ENCODE data around the gene ATP5MG.

The ATP5MG gene

DNA sequence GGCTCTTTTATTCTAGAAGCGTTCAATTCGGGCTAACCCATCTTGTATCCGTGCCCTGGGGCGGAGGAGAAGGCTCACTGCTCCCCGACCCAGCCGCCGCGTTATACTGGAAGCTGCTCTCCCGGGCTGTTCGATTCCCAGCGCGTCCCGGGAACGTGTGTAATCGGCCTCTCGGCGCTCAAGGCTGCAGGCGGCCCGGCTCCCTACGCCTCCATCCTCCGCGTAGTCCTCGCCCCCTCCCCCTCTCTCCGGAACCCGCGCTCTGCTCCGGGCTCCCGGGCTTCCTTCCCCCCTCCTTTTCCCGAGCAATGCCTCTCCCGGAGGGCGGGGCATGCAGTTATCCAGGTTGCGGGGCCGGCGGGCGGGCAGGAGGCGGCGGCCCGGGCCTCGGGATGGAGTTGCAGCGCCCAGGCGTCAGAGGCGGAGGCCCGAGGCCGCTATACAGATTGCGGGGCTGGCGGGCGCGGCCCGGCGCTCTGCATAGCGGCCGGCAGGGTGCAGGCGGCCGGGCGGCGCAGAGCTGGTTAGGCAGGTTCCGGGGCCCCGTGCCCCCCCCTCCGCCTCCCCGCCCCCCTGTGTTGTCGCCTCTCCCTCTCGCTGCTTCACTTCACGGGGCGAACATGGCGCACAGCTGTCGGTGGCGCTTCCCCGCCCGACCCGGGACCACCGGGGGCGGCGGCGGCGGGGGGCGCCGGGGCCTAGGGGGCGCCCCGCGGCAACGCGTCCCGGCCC lies 34.7 kb downstream of the ATP5MG start, which contains the start of gene KMT2A:
Gene KMT2A, plus strand, starts transcription at position 600 of the 732 bp plus-strand sequence. Its CDS starts 21 bp downstream, at position 621.
- H3K23ac ChIP-seq (ENCODE audit: low read length), result no peak within 1 kb of the TSS
- H3K79me2 ChIP-seq (ENCODE audit: control insufficient read depth, insufficient read depth, low read length, poor library complexity), result peaks cover 8% of the 10 kb centered on the region
- peak; percentile 86 to 97 for DNase-seq
- H3K14ac ChIP-seq (ENCODE audit: low read length), result peak within 1 kb of the TSS; percentile 74
- H4K12ac ChIP-seq (ENCODE audit: low read depth, low read length), result peak within 1 kb of the TSS; percentile 98
- H3K36me3 ChIP-seq (ENCODE audit: control insufficient read depth in 1 of 2, insufficient read depth in 2 of 2, low read length in 2 of 2), result no peaks in the 10 kb centered on the region
- peak within 1 kb of the TSS; percentile 85 for H3K27ac ChIP-seq (ENCODE audit: low read depth, low read length)
- no peaks in the 10 kb centered on the region for H3K9me3 ChIP-seq (ENCODE audit: insufficient read depth, low read depth, low read length)
- H3K27me3 ChIP-seq (ENCODE audit: insufficient read depth, low read length), result no peaks in the 10 kb centered on the region
- peak within 1 kb of the TSS; percentile 92 for H3K4me3 ChIP-seq (ENCODE audit: low read depth, low read length)
- H4K91ac ChIP-seq (ENCODE audit: low read depth, low read length), result peak within 1 kb of the TSS; percentile 85
- peak within 1 kb of the TSS; percentile 89 for H2AFZ ChIP-seq (ENCODE audit: insufficient read depth, low read length, poor library complexity)
- no peak within 1 kb of the TSS for H2BK12ac ChIP-seq (ENCODE audit: low read length)
- WGBS (ENCODE audit: extremely low coverage, insufficient coverage, insufficient read length), result no CpG with 5 or more reads among the region's 83 CpGs
- H3K4me2 ChIP-seq (ENCODE audit: low read length), result peak within 1 kb of the TSS; percentile 100
- H3K79me1 ChIP-seq (ENCODE audit: low read length), result peaks cover 7% of the 10 kb centered on the region
- H3K4me1 ChIP-seq (ENCODE audit: control insufficient read depth in 1 of 2, insufficient read depth in 2 of 2, low read length in 2 of 2), result peaks cover 13 to 16% of the 10 kb centered on the region in 2 experiments
- H3K18ac ChIP-seq (ENCODE audit: low read length), result peak within 1 kb of the TSS; percentile 75
- peak within 1 kb of the TSS; percentile 82 for H4K8ac ChIP-seq (ENCODE audit: low read depth, low read length)
- peak within 1 kb of the TSS; percentile 84 for H2BK120ac ChIP-seq (ENCODE audit: insufficient read depth, low read length, poor library complexity)
- H3K9ac ChIP-seq (ENCODE audit: low read length), result peak within 1 kb of the TSS; percentile 88
- H2BK5ac ChIP-seq (ENCODE audit: low read depth, low read length, poor library complexity), result peak within 1 kb of the TSS; percentile 92
- H2AK5ac ChIP-seq (ENCODE audit: low read length), result peak within 1 kb of the TSS; percentile 51
- H3K4ac ChIP-seq (ENCODE audit: low read depth, low read length), result peak within 1 kb of the TSS; percentile 85

DNA sequence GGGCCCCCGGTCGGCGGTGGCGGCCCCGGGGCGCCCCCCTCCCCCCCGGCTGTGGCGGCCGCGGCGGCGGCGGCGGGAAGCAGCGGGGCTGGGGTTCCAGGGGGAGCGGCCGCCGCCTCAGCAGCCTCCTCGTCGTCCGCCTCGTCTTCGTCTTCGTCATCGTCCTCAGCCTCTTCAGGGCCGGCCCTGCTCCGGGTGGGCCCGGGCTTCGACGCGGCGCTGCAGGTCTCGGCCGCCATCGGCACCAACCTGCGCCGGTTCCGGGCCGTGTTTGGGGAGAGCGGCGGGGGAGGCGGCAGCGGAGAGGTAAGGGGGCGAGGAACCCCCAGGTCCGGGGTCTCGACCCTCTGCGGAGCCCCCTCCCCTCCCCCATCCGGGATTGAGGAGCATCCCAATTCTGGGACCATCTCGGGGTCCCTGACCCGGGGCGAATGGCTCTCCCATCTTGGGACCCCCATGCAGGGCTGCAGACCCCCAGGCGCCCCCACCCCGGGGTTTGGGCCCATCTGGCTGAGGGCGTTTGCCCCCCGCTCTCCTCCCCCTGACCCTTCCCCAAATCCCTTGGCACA lies 35.3 kb downstream of the ATP5MG start:
- WGBS (ENCODE audit: extremely low coverage, insufficient coverage, insufficient read length), result no CpG with 5 or more reads among the region's 55 CpGs

DNA sequence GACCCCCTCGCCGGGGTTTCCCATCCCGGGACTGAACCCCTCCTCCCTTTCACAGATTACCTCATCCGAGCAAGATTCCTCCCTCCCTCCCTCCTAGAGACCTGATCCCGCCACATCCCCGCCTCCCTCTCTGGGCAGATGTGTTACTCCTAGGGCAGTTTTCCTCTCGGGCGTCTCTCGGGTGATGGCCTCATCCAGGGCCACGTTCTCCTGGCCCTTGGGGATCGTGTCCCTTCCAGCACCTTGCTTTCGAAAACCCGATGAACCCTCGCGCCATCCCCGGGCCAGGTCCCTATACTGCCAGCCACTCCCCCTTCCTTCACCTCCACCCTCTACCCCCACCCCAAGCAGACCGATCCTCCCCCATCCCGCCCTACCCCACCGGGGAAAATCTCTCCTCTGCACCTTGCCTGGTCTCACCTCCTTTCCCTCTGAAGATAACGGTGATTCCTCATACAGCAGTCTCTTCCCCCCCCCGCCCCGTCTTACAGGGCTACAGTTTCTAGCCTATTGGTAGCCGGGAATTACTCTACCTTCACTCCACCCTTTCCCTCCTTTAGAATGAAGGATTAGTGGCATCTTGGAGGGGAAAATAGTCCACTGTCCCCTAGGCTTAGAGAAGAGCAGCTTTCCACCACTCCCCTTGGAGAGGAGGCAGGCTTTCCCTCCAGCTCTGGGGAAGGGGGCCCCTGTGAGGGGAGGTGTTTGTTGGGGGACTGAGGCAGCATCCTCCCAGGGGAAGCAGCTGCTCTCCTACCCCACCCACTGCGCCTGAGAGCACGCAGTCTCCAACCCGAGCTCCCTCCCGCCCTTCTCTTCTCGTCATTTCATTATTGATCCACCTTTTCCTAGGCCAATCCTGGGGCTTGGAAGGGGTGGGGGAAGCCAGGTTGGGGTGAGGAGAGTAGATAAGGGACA lies 36.1 kb downstream of the ATP5MG start:
- H4K91ac ChIP-seq (ENCODE audit: low read depth, low read length), result no peak overlapping the region
- no peaks in the 10 kb centered on the region for H3K27me3 ChIP-seq (ENCODE audit: insufficient read depth, low read length)
- no peak overlapping the region for H3K23ac ChIP-seq (ENCODE audit: low read length)
- DNase-seq, result peak; percentile 28 to 38
- WGBS (ENCODE audit: extremely low coverage, insufficient coverage, insufficient read length), result no CpG with 5 or more reads among the region's 28 CpGs
- no peak overlapping the region for H4K12ac ChIP-seq (ENCODE audit: low read depth, low read length)
- peak overlapping the region; percentile 92 for H3K4me3 ChIP-seq (ENCODE audit: low read depth, low read length)
- peaks cover 7% of the 10 kb centered on the region for H3K79me1 ChIP-seq (ENCODE audit: low read length)
- H3K14ac ChIP-seq (ENCODE audit: low read length), result peak overlapping the region; percentile 71
- H3K9ac ChIP-seq (ENCODE audit: low read length), result peak overlapping the region; percentile 76
- no peak overlapping the region for H2AFZ ChIP-seq (ENCODE audit: insufficient read depth, low read length, poor library complexity)
- peaks cover 8% of the 10 kb centered on the region for H3K79me2 ChIP-seq (ENCODE audit: control insufficient read depth, insufficient read depth, low read length, poor library complexity)
- peak overlapping the region; percentile 97 for H3K4me2 ChIP-seq (ENCODE audit: low read length)
- H2AK5ac ChIP-seq (ENCODE audit: low read length), result no peak overlapping the region
- no peak overlapping the region for H4K8ac ChIP-seq (ENCODE audit: low read depth, low read length)
- no peaks in the 10 kb centered on the region for H3K9me3 ChIP-seq (ENCODE audit: insufficient read depth, low read depth, low read length)
- no peak overlapping the region for H3K27ac ChIP-seq (ENCODE audit: low read depth, low read length)
- H3K18ac ChIP-seq (ENCODE audit: low read length), result peak overlapping the region; percentile 75
- H3K36me3 ChIP-seq (ENCODE audit: control insufficient read depth in 1 of 2, insufficient read depth in 2 of 2, low read length in 2 of 2), result no peaks in the 10 kb centered on the region
- peaks cover 13 to 16% of the 10 kb centered on the region in 2 experiments for H3K4me1 ChIP-seq (ENCODE audit: control insufficient read depth in 1 of 2, insufficient read depth in 2 of 2, low read length in 2 of 2)
- no peak overlapping the region for H2BK12ac ChIP-seq (ENCODE audit: low read length)
- no peak overlapping the region for H2BK120ac ChIP-seq (ENCODE audit: insufficient read depth, low read length, poor library complexity)
- H3K4ac ChIP-seq (ENCODE audit: low read depth, low read length), result peak overlapping the region; percentile 85
- H2BK5ac ChIP-seq (ENCODE audit: low read depth, low read length, poor library complexity), result no peak overlapping the region

More for the DNA sequence above, 35.3 kb downstream of the ATP5MG start:
- Histone ChIP-seq H4K12ac (ENCODE audit: low read depth, low read length) (peak overlapping the region; percentile 58), H3K4me1 (ENCODE audit: control insufficient read depth in 1 of 2, insufficient read depth in 2 of 2, low read length in 2 of 2) (peaks cover 13 to 16% of the 10 kb centered on the region in 2 experiments), H2BK120ac (ENCODE audit: insufficient read depth, low read length, poor library complexity) (peak overlapping the region; percentile 76), H3K79me1 (ENCODE audit: low read length) (peaks cover 7% of the 10 kb centered on the region), H3K4me2 (ENCODE audit: low read length) (peak overlapping the region; percentile 97), H3K18ac (ENCODE audit: low read length) (peak overlapping the region; percentile 75), H3K9ac (ENCODE audit: low read length) (peak overlapping the region; percentile 76), H3K9me3 (ENCODE audit: insufficient read depth, low read depth, low read length) (no peaks in the 10 kb centered on the region), H2BK5ac (ENCODE audit: low read depth, low read length, poor library complexity) (peak overlapping the region; percentile 6), H2AK5ac (ENCODE audit: low read length) (peak overlapping the region; percentile 51), H4K8ac (ENCODE audit: low read depth, low read length) (peak overlapping the region; percentile 64), H4K91ac (ENCODE audit: low read depth, low read length) (peak overlapping the region; percentile 82), H2AFZ (ENCODE audit: insufficient read depth, low read length, poor library complexity) (peak overlapping the region; percentile 57), H3K36me3 (ENCODE audit: control insufficient read depth in 1 of 2, insufficient read depth in 2 of 2, low read length in 2 of 2) (no peaks in the 10 kb centered on the region), H3K27me3 (ENCODE audit: insufficient read depth, low read length) (no peaks in the 10 kb centered on the region), H2BK12ac (ENCODE audit: low read length) (no peak overlapping the region), H3K23ac (ENCODE audit: low read length) (no peak overlapping the region), H3K27ac (ENCODE audit: low read depth, low read length) (peak overlapping the region; percentile 10), H3K4me3 (ENCODE audit: low read depth, low read length) (peak overlapping the region; percentile 92), H3K4ac (ENCODE audit: low read depth, low read length) (peak overlapping the region; percentile 85), H3K14ac (ENCODE audit: low read length) (peak overlapping the region; percentile 71), H3K79me2 (ENCODE audit: control insufficient read depth, insufficient read depth, low read length, poor library complexity) (peaks cover 8% of the 10 kb centered on the region)
- peak; percentile 18 to 51 for DNase-seq

DNA sequence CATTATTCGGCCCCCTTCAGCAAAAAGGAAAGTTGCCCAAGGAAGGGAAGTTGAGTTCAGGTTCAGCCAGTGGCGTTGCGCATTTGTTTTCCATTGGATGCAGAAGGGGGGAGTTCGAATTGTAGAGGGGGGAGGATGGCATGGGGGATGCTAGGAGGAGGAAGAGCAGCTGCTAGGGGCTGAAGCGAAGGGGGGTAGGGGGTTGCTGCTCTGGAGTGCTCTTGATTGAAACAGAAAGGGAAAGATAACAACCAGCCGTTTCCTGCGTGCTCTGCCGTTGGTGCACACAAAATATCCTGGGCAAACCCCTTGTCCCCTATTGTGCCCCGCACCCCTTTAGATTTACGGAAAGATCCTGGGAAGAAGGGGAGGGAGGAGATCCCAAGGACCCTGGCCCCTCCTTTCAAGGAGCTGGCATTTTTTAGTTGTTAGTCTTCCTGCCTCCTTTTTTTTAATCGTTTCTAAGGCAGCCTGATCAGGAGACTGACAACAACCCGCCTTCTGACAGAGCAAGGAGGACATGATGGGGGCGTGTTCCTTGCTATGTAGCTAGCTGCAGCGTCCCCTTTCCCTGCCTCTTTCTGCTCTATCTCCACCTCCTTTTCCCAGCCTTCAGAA lies 37.0 kb downstream of the ATP5MG start:
- no peaks in the 10 kb centered on the region for H3K9me3 ChIP-seq (ENCODE audit: insufficient read depth, low read depth, low read length)
- WGBS (ENCODE audit: extremely low coverage, insufficient coverage, insufficient read length), result no CpG with 5 or more reads among the region's 14 CpGs
- no peak overlapping the region for H2BK120ac ChIP-seq (ENCODE audit: insufficient read depth, low read length, poor library complexity)
- peak; percentile 43 to 64 for DNase-seq
- peaks cover 8% of the 10 kb centered on the region for H3K79me2 ChIP-seq (ENCODE audit: control insufficient read depth, insufficient read depth, low read length, poor library complexity)
- H3K27ac ChIP-seq (ENCODE audit: low read depth, low read length), result no peak overlapping the region
- H3K23ac ChIP-seq (ENCODE audit: low read length), result no peak overlapping the region
- peaks cover 7% of the 10 kb centered on the region for H3K79me1 ChIP-seq (ENCODE audit: low read length)
- no peak overlapping the region for H2BK5ac ChIP-seq (ENCODE audit: low read depth, low read length, poor library complexity)
- H2AK5ac ChIP-seq (ENCODE audit: low read length), result no peak overlapping the region
- peak overlapping the region; percentile 50 for H3K18ac ChIP-seq (ENCODE audit: low read length)
- H3K27me3 ChIP-seq (ENCODE audit: insufficient read depth, low read length), result no peaks in the 10 kb centered on the region
- H4K8ac ChIP-seq (ENCODE audit: low read depth, low read length), result no peak overlapping the region
- no peak overlapping the region for H2AFZ ChIP-seq (ENCODE audit: insufficient read depth, low read length, poor library complexity)
- no peak overlapping the region for H3K4ac ChIP-seq (ENCODE audit: low read depth, low read length)
- peak overlapping the region; percentile 34 for H3K4me3 ChIP-seq (ENCODE audit: low read depth, low read length)
- no peaks in the 10 kb centered on the region for H3K36me3 ChIP-seq (ENCODE audit: control insufficient read depth in 1 of 2, insufficient read depth in 2 of 2, low read length in 2 of 2)
- no peak overlapping the region for H2BK12ac ChIP-seq (ENCODE audit: low read length)
- H4K12ac ChIP-seq (ENCODE audit: low read depth, low read length), result no peak overlapping the region
- no peak overlapping the region for H3K14ac ChIP-seq (ENCODE audit: low read length)
- H3K9ac ChIP-seq (ENCODE audit: low read length), result peak overlapping the region; percentile 8
- peak overlapping the region; percentile 97 for H3K4me2 ChIP-seq (ENCODE audit: low read length)
- H4K91ac ChIP-seq (ENCODE audit: low read depth, low read length), result no peak overlapping the region
- H3K4me1 ChIP-seq (ENCODE audit: control insufficient read depth in 1 of 2, insufficient read depth in 2 of 2, low read length in 2 of 2), result peaks cover 13 to 16% of the 10 kb centered on the region in 2 experiments

Measured in trophoblast cell (in vitro differentiated cells and primary cell).